Measurements from ENCODE around the gene SAMD3. TPM values are rescaled to one million over a fixed set of nuclear protein-coding genes. Genes with fewer than 3 reads are reported as not detected.

Gene SAMD3
- polyA plus RNA-seq, 1 of the 3 experiments (the other 2 are of a cell fraction) = 16.0 TPM

DNA sequence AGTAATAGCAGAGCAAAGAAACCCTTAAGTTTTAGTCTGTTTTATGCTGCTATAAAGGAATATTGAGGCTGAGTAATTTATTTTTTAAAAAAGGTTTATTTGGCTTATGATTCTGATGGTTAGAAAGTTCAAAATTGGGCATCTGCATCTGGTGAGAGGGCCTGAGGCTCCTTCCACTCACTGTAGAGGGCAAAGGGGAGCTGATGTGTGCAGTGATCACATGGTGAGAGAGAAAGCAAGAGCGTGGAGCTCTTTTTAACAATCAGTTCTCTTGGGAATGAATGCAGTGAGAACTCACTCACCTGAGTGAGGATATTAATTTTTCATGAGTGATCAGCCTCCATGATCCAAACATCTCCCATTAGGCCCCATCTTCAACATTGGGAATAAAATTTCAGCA lies 36.4 kb upstream of the SAMD3 start:
- no peaks in the 10 kb centered on the region for H3K9me3 ChIP-seq
- no peaks in the 10 kb centered on the region for H4K20me1 ChIP-seq (ENCODE audit: insufficient read depth)
- H2AFZ ChIP-seq (ENCODE audit: low read depth) = no peak overlapping the region
- TF ChIP-seq USF1 (IDR thresholded peaks at IDR 0.05; ENCODE audit: borderline replicate concordance, low read depth) = no peak
- no peak for TF ChIP-seq RFX5 (IDR thresholded peaks at IDR 0.05; ENCODE audit: low read length)
- TF ChIP-seq SIN3A (IDR thresholded peaks at IDR 0.05; ENCODE audit: borderline replicate concordance, low read depth, low read length) = no peak
- no peak for TF ChIP-seq PBX3 (IDR thresholded peaks at IDR 0.05)
- no peak for TF ChIP-seq CHD2 (IDR thresholded peaks at IDR 0.05; ENCODE audit: low read length, partially characterized antibody)
- TF ChIP-seq MEF2A (IDR thresholded peaks at IDR 0.05; ENCODE audit: borderline replicate concordance, low read depth) = no peak
- TF ChIP-seq TAF1 (IDR thresholded peaks at IDR 0.05; ENCODE audit: borderline replicate concordance, low read depth, low read length) = no peak
- no peak for TF ChIP-seq TEAD4 (IDR thresholded peaks at IDR 0.05; ENCODE audit: borderline replicate concordance, insufficient read depth)
- TF ChIP-seq, protein P1, sequence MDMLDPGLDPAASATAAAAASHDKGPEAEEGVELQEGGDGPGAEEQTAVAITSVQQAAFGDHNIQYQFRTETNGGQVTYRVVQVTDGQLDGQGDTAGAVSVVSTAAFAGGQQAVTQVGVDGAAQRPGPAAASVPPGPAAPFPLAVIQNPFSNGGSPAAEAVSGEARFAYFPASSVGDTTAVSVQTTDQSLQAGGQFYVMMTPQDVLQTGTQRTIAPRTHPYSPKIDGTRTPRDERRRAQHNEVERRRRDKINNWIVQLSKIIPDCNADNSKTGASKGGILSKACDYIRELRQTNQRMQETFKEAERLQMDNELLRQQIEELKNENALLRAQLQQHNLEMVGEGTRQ (IDR thresholded peaks at IDR 0.05; ENCODE audit: borderline replicate concordance, low read depth, low read length) = no peak
- TF ChIP-seq FOXJ3 (CRISPR knock-in tag; IDR thresholded peaks at IDR 0.05) = no peak
- TF ChIP-seq FOSL2 (IDR thresholded peaks at IDR 0.05; ENCODE audit: borderline replicate concordance, low read depth) = no peak
- TF ChIP-seq NRF1 (IDR thresholded peaks at IDR 0.05; ENCODE audit: low read depth, low read length) = no peak
- no peak for TF ChIP-seq ELF1 (IDR thresholded peaks at IDR 0.05)
- TF ChIP-seq, protein P2, sequence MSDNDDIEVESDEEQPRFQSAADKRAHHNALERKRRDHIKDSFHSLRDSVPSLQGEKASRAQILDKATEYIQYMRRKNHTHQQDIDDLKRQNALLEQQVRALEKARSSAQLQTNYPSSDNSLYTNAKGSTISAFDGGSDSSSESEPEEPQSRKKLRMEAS (IDR thresholded peaks at IDR 0.05; ENCODE audit: low read depth) = no peak
- TF ChIP-seq RXRA (IDR thresholded peaks at IDR 0.05; ENCODE audit: borderline replicate concordance, low read depth) = no peak
- no peak for TF ChIP-seq JUND (IDR thresholded peaks at IDR 0.05)
- TF ChIP-seq FOXM1 (IDR thresholded peaks at IDR 0.05; ENCODE audit: low read depth) = no peak
- TF ChIP-seq REST (IDR thresholded peaks at IDR 0.05; ENCODE audit: low read depth, low read length) = no peak
- no peak for TF ChIP-seq RAD21 (IDR thresholded peaks at IDR 0.05; ENCODE audit: low read length)
- no peaks in the 10 kb centered on the region for H3K9me2 ChIP-seq
- no peaks in the 10 kb centered on the region for H3K79me2 ChIP-seq (ENCODE audit: insufficient read depth)
- no peaks in the 10 kb centered on the region for H3K4me1 ChIP-seq (ENCODE audit: control insufficient read depth in 1 of 2, insufficient read depth in 2 of 2, low read depth in 1 of 2, low read length in 1 of 2)
- no peak for DNase-seq
- POLR2A ChIA-PET = no interaction called here
- CTCF ChIA-PET = no interaction called here
- H3K27me3 ChIP-seq (ENCODE audit: insufficient read depth) = no peaks in the 10 kb centered on the region
- H3K36me3 ChIP-seq (replicated peaks in 1 of 2; ENCODE audit: control insufficient read depth in 1 of 2, insufficient read depth in 2 of 2, low read length in 1 of 2) = no peaks in the 10 kb centered on the region
- no peak overlapping the region for H3K27ac ChIP-seq (ENCODE audit: low read depth in 2 of 2, low read length in 1 of 2)
- no peak overlapping the region for H3K4me3 ChIP-seq (ENCODE audit: low read depth in 2 of 2, low read length in 1 of 2)
- H3K9ac ChIP-seq = no peak overlapping the region
- 47% methylated on average over 1 of the region's 1 CpG for WGBS (ENCODE audit: low lambda C conversion rate)
- no peaks in the 10 kb centered on the region for H3F3A ChIP-seq (replicated peaks; ENCODE audit: insufficient read depth)
- no peak overlapping the region for H3K4me2 ChIP-seq
